ENCODE measurements around the gene PDE9A.

The PDE9A gene

DNA sequence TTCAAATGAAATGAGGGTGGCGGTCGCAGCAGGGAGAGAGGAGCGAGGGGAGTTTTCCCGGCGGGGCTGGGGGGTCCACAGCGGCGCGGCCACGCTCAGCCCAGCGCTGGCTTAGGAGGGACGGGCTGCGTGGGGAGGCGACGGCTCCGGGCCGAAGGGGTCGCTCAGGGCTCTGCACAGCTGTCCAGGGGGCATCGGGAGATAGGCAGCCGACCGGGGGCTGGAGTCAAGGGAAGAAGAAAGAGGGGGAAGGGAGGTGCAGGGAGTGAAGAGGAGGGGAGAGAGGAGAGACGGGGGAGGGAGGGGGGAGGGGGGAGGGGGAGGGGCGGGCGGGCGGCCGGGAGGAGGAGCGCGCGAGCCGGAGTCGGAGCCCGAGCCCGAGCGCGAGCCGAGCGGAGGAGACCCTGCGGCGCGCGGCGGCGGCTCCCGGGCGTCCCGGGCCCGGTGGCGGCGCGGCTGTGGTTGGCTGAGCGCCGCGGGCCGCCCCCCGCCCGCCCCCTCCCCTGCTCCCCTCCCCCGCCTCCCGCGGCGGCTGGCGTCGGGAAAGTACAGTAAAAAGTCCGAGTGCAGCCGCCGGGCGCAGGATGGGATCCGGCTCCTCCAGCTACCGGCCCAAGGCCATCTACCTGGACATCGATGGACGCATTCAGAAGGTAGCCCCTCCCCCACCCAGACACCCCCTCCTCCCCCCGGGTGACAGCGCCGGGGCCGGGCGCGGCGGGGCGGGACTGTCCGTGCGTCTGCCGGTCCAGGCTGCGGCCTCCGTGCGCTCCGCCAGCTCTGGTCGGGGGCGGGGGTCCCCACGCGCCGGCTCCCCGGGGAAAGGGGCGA is at the start of gene PDE9A:
PDE9A (plus strand) TSS at position 391 of the 831 bp plus-strand sequence; CDS start at position 585, 194 bp downstream.
- ChIA-PET CTCF (no interaction called here), POLR2A (no interaction called here)
- DNase-seq (ENCODE audit: extremely low spot score), result no peak
- TF ChIP-seq, protein P1, sequence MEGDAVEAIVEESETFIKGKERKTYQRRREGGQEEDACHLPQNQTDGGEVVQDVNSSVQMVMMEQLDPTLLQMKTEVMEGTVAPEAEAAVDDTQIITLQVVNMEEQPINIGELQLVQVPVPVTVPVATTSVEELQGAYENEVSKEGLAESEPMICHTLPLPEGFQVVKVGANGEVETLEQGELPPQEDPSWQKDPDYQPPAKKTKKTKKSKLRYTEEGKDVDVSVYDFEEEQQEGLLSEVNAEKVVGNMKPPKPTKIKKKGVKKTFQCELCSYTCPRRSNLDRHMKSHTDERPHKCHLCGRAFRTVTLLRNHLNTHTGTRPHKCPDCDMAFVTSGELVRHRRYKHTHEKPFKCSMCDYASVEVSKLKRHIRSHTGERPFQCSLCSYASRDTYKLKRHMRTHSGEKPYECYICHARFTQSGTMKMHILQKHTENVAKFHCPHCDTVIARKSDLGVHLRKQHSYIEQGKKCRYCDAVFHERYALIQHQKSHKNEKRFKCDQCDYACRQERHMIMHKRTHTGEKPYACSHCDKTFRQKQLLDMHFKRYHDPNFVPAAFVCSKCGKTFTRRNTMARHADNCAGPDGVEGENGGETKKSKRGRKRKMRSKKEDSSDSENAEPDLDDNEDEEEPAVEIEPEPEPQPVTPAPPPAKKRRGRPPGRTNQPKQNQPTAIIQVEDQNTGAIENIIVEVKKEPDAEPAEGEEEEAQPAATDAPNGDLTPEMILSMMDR (IDR thresholded peaks at IDR 0.05; ENCODE audit: control extremely low read depth, extremely low read depth, low read depth, missing control alignments), result no peak

DNA sequence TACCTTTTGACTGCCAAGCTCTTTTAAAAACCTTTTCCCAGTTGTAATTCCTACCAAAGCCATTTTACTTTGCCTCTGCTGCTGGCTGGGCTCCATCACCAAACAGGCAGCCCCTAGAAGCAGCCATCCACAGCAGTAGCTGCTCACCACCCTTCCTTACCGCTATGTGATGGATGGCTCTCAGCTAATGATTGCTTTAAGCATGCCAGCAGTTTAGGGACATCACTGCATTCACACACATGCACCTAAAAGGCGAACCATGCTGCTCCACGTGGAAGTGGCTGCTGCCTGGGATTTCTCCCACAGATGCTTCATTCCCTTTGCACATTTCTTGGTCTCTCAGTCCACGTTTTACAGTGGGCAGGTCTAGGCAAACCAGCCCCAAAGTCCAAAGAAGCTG is 46.3 kb upstream of the PDE9A start:
- ChIA-PET CTCF (interaction anchor here (1.4 kb wide), 1 partner anchor 14 kb away, joined by 6 read pairs; no protein-coding TSS in a partner anchor), POLR2A (no interaction called here)
- TF ChIP-seq, protein P1 (IDR thresholded peaks at IDR 0.05; ENCODE audit: control extremely low read depth, extremely low read depth, low read depth, missing control alignments), result no peak
- DNase-seq (ENCODE audit: extremely low spot score), result no peak

DNA sequence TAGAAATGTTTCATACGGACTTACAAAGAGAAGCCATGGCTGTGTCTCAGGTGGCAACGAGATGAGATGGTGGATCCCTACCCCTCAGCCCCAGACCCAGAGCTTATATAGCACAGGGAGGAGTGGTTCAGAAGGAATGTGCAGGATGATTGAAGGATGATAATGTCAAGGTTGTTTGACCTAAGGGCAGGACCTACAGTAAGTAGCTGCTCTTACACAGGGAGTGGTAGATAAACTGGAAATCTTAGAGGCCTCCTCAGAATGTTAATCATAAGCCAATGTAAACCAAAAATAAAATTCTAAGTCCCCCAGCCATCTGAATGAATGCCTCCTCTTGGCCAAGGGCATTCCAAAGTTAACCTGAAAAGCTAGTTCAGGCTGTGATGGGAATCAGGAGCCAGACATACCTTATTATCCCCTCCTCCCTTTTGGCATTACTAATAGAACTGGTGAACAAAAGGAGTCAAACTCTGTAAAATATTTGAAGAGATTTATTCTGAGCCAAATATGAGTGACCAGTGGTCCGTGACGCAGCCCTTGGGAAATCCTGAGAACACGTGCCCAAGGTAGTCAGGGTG is 45.8 kb upstream of the PDE9A start:
- POLR2A ChIA-PET, result no interaction called here
- DNase-seq (ENCODE audit: extremely low spot score), result no peak
- CTCF ChIA-PET, result interaction anchor here (1.4 kb wide), 1 partner anchor 15 kb away, joined by 6 read pairs; no protein-coding TSS in a partner anchor
- TF ChIP-seq, protein P1 (IDR thresholded peaks at IDR 0.05; ENCODE audit: control extremely low read depth, extremely low read depth, low read depth, missing control alignments), result no peak

DNA sequence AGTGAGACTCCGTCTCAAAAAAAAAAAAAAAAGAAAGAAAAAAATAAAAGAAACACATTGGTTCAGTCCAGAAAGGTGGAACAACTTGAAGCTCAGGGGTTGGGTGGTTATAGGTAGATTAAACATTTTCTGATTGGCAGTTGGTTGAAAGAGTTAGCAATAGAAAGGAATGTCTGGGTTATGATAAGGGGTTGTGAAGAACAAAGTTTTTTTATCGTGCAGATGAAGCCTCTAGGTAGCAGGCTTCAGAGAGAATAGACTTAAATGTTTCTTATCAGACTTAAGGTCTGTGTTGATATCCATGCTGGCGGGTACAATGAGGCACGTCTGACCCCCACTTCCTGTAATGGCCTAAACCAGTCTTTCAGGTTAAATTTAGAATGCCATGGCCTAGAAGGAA is 45.0 kb upstream of the PDE9A start:
- ChIA-PET POLR2A (no interaction called here), CTCF (no interaction called here)
- TF ChIP-seq, protein P1 (IDR thresholded peaks at IDR 0.05; ENCODE audit: control extremely low read depth, extremely low read depth, low read depth, missing control alignments), result no peak
- DNase-seq (ENCODE audit: extremely low spot score), result no peak

DNA sequence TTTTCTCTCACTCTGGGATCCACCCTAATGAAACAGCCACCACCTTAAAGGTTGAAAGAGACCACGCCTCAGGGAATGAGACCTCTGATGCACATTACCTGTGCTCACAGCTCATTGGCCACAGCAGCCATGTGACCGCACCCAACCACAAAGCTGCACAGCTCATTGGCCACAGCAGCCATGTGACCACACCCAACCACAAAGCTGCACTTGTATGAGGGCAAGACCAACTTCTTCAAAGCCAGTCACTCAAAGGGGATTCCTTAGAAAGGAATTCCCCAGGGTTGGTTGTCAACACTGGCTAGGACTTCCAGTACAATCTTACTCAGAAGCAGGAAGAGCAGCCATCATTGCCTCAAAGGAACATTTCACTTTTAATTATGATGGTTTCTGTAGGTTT is 43.6 kb upstream of the PDE9A start:
- no peak for DNase-seq (ENCODE audit: extremely low spot score)
- CTCF ChIA-PET, result no interaction called here
- POLR2A ChIA-PET, result no interaction called here
- TF ChIP-seq, protein P1 (IDR thresholded peaks at IDR 0.05; ENCODE audit: control extremely low read depth, extremely low read depth, low read depth, missing control alignments), result no peak

DNA sequence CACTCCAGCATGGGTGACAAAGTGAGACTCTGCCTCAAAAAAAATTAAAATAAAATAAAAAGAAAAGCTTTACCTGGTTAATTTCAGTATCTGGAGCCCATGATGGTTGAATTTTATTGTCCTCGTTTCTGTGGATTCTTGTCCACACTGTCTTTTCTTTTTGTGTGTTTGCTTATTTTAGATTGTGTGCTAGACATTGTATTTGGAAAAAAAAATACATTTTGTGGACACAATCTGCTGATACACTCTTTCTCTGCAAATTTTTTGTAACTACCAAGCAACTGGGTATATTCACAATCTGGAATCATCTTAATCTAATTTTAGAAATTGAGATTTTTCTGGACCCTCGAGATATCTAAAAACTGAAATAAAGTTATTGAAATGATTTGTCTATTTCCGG is 41.6 kb upstream of the PDE9A start:
- TF ChIP-seq, protein P1 (IDR thresholded peaks at IDR 0.05; ENCODE audit: control extremely low read depth, extremely low read depth, low read depth, missing control alignments), result no peak
- no peak for DNase-seq (ENCODE audit: extremely low spot score)
- ChIA-PET CTCF (no interaction called here), POLR2A (interaction anchor here (0.5 kb wide), 1 partner anchor 14 kb away, joined by 6 read pairs; no protein-coding TSS in a partner anchor)
